Stimulated activated CD4-positive, alpha-beta T cell treated with anti-CD3 and anti-CD28 coated beads, Interleukin-1b, Interleukin-23, amount 100 ng/mL, for 4 hours (primary cell): Measurements from ENCODE around the gene LDLRAD3.

ENCODE experiments used
- DNase-seq, 2 donors: peaks; one replicate each; pipeline ENCODE4 v3.0.0-alpha.2; 2020; ENCODE audit warnings: low read depth in 2 of 2

Gene LDLRAD3

GRCh38 chr11:36048496-36049247 lies 104.8 kb downstream of the LDLRAD3 start:
- DNase-seq, result no peak

- DNase-seq, result no peak
Observed at GRCh38 chr11:36051235-36052144, 107.6 kb downstream of the LDLRAD3 start.

GRCh38 chr11:36053281-36053680 lies 109.4 kb downstream of the LDLRAD3 start:
- no peak for DNase-seq

GRCh38 chr11:36053862-36054261 lies 110.0 kb downstream of the LDLRAD3 start:
- no peak for DNase-seq

- no peak for DNase-seq
Observed at GRCh38 chr11:36054628-36055027, 110.8 kb downstream of the LDLRAD3 start.

- no peak for DNase-seq
Observed at GRCh38 chr11:36056160-36056751, 112.4 kb downstream of the LDLRAD3 start.

- no peak for DNase-seq
Observed at GRCh38 chr11:36057379-36058042, 113.6 kb downstream of the LDLRAD3 start.

- no peak for DNase-seq
Observed at GRCh38 chr11:36059660-36060059, 115.8 kb downstream of the LDLRAD3 start.

GRCh38 chr11:36060926-36061325 lies 117.1 kb downstream of the LDLRAD3 start:
- DNase-seq, result no peak

- no peak for DNase-seq
Observed at GRCh38 chr11:36061471-36061870, 117.6 kb downstream of the LDLRAD3 start.

GRCh38 chr11:36062796-36063365 lies 119.0 kb downstream of the LDLRAD3 start:
- no peak for DNase-seq

- no peak for DNase-seq
Observed at GRCh38 chr11:36065436-36065835, 121.6 kb downstream of the LDLRAD3 start.

GRCh38 chr11:36066891-36067290 lies 123.0 kb downstream of the LDLRAD3 start:
- no peak for DNase-seq

GRCh38 chr11:36069576-36070212 lies 125.8 kb downstream of the LDLRAD3 start:
- no peak for DNase-seq

- no peak for DNase-seq
Observed at GRCh38 chr11:36070213-36070953, 126.5 kb downstream of the LDLRAD3 start.

- DNase-seq, result no peak
Observed at GRCh38 chr11:36070954-36071330, 127.1 kb downstream of the LDLRAD3 start.

- no peak for DNase-seq
Observed at GRCh38 chr11:36071917-36072500, 128.1 kb downstream of the LDLRAD3 start.

- DNase-seq, result no peak
Observed at GRCh38 chr11:36073411-36074203, 129.7 kb downstream of the LDLRAD3 start.

GRCh38 chr11:36074941-36075431 lies 131.1 kb downstream of the LDLRAD3 start:
- DNase-seq, result no peak
